GM19468 (cell line): Measurements from ENCODE around the gene PRKCE.

Source experiments
- ATAC-seq: cut with Tn5 transposase; IDR thresholded peaks from one replicate; pipeline ENCODE4 v1.9.1; 2021; ENCODE audit warnings: mild to moderate bottlenecking, moderate library complexity, moderate number of reproducible peaks; ENCODE audit not compliant: unreplicated experiment; ENCODE audit errors: extremely low read depth

Gene PRKCE

GRCh38 chr2:45936623-45936979, 285.1 kb downstream of the PRKCE start:
- ATAC-seq, result no peak

- ATAC-seq, result no peak
These were observed 286.5 kb downstream of the PRKCE start for GRCh38 chr2:45937990-45938389.

GRCh38 chr2:45938649-45939511, 287.4 kb downstream of the PRKCE start:
- no peak for ATAC-seq

GRCh38 chr2:45941531-45942236, 290.2 kb downstream of the PRKCE start:
- no peak for ATAC-seq

- ATAC-seq, result no peak
These were observed 290.8 kb downstream of the PRKCE start for GRCh38 chr2:45942237-45942738.

- ATAC-seq, result no peak
These were observed 292.0 kb downstream of the PRKCE start for GRCh38 chr2:45943219-45944044.

GRCh38 chr2:45944074-45944473, 292.6 kb downstream of the PRKCE start:
- ATAC-seq, result no peak

GRCh38 chr2:45945302-45945717, 293.8 kb downstream of the PRKCE start:
- ATAC-seq, result no peak

GRCh38 chr2:45946023-45946422, 294.5 kb downstream of the PRKCE start:
- ATAC-seq, result no peak

GRCh38 chr2:45950606-45951005, 299.1 kb downstream of the PRKCE start:
- ATAC-seq, result no peak

GRCh38 chr2:45951025-45951727, 299.7 kb downstream of the PRKCE start:
- ATAC-seq, result no peak

GRCh38 chr2:45952591-45952990, 301.1 kb downstream of the PRKCE start:
- no peak for ATAC-seq

GRCh38 chr2:45953376-45954027, 302.0 kb downstream of the PRKCE start:
- no peak for ATAC-seq

- no peak for ATAC-seq
These were observed 302.9 kb downstream of the PRKCE start for GRCh38 chr2:45954233-45954850.

- ATAC-seq, result no peak
These were observed 306.2 kb downstream of the PRKCE start for GRCh38 chr2:45957533-45958227.

- ATAC-seq, result no peak
These were observed 308.8 kb downstream of the PRKCE start for GRCh38 chr2:45960057-45960863.

- no peak for ATAC-seq
These were observed 310.9 kb downstream of the PRKCE start for GRCh38 chr2:45962177-45962921.
